NOMO-1 (cell line): ENCODE results near the gene PCSK5.
A peak's percentile ranks its signal among the peaks of the same experiment; 100 is the strongest.

ENCODE experiments used
- DNase-seq, 2 experiments: peaks; one replicate each; lab custom pipeline; 2025; ENCODE audit not compliant: unreplicated experiment in 2 of 2; lab: John Stamatoyannopoulos, UW

The PCSK5 gene

GRCh38 chr9:76373173-76373783, 482.8 kb downstream of the PCSK5 start:
- DNase-seq = no peak

DNA sequence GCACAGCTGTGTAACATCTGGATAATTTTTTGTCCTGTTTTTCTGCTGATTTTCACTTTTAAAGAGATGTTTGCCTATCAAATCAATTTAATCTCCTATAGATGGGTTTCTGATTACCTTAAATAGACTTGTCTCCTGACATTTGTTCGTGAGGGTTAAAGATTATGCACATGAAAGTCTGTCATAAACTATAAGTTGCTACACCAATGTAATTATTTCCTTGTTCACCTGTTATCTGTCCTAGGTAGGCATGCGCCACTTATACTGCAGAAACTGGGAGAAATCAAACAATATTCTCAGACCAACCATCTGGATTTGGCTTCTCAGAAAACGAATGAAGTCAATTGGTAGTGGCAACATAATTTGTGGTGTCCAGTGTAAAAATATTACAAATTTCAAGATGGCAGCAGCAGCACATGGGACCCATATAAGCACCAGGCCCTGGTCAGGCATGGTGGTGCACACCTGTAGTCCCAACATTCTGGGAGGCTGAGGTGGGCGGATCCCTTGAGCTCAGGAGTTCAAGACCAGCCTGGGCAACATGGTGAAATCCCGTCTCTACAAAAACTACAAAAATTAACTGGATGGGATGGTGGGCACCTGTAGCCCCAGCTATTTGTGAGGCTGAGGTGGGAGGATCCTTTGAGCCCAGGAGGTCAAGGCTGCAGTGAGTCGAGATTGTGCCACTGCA, 483.5 kb downstream of the PCSK5 start:
- DNase-seq = no peak

- DNase-seq = no peak
These were observed 484.5 kb downstream of the PCSK5 start for GRCh38 chr9:76374783-76375559.

DNA sequence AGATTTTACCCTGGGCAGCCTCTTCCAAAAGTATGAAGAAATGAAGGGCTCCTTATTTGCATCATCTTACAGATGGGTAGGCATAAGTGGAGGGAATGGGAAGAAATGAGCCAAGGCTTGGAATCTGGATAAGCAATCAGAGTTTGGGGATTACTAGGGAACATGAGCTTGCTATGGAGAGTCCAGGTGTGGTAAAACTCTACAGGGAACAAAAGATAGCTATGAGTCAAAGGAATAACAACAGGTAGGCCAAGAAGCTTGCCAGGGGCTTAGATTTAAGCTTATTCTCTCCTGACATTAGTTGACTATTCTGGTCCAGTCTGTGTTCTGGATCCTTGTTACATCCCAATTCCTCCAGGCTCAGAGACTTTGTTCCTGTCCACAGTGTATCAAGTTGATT, 487.3 kb downstream of the PCSK5 start:
- no peak for DNase-seq

DNA sequence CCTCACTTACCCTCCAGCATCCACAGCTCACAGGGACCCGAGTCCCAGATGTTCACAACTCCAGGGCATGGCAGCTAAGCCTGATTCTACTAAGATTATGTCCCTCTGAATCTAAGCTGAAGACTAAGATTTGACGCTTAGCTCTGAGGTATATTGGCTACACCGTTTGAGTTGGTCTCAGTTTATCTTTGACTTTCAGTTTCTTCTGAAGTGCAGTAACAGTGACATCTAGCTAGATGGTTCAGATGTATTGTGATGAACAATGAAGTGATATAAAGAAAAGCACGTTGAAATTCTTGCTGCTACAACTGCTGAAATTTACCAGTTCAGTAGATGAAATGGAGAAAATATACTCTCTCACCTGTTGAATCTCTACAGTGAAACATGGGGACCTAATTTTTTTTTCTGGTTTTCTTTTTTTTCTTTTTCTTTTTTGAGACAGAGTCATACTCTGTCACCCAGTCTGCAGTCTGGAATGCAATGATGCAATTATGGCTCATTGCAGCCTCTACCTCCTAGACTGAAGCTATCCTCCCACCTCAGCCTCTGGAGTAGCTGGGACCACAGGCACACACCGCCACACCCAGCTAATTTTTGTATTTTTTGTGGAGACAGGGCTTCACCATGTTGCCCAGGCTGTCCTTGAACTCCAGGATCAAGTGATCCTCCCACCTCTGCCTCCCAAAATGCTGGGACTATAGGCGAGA, 488.0 kb downstream of the PCSK5 start:
- DNase-seq = no peak

DNA sequence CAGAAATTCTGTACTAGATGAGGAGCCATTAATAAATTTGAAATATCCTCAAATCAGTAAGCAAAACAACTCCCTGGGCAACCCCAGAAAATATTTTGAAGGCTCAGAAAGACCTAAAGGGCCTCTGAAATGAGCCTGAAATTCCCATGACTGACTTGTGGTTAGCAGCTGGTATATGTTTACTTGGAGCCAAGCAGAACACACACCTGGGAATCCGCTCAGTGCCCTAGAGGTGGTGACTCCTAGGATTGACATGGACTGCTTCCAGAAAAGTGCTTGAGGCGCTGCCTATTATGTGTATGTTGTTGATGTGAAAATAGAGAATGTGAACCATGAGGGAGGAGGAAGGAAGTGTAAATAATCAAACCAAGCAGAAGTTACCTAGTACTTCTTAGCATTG, 489.0 kb downstream of the PCSK5 start:
- no peak for DNase-seq

DNA sequence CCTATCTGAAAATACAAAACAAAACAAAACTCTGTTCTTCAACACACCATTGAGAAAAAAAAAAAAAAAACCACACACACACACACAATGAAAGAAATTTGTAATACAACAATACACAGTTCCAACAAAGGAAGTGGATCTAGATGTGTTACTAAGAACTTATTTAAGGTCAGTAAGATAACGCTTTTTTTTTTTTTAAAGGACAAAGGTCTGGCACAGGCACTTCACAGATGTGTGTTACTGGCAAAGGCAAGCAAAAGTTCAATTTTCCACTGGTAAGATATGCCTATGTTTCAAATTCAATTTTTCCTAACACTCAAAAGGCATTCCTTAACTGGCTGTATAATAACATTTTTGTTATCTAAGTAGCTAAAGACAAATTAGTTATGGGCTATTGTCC, 500.2 kb downstream of the PCSK5 start:
- no peak for DNase-seq

DNA sequence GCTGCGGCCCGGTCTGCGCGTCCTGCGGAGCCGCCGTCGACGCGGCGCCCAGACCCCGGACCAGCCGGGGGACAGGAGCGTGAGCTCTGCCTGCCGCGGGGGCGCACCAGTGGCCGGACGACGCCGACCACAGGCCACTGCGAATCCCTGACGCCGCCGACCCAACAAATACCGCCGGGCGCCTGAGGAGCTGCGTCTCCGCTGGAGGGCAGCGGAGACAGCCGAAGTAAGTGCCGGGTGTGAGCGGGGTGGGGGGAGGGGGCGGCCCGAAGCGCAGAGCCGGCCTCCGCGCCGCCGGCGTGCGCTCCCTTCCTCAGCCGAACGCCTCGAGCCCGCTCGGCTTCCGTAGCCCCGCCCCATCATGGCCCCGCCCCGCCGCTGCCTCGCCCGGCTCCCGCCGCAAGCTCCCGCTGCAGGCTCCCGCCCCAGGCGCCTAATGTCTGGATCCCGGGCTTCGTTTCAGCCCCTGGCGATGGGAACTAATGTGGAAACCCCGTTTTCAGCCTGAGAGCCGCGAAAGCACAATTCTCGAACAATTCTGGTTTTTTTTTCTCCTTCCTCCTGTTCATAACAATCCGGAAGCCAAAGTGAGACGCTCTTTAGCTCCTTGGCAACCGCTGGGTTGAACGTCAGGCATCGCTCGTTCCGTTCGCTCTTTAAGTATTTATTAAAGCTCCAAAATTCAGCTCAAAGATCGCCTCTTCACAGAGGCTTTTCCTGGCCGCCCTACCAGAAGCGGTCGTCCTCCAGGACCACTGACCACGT, 503.9 kb downstream of the PCSK5 start, which contains the start of gene RFK:
RFK (minus strand) TSS at position 232 of the 765 bp plus-strand sequence. CDS start 255 bp downstream, outside the sequence.
- DNase-seq = peak; percentile 58 to 75

DNA sequence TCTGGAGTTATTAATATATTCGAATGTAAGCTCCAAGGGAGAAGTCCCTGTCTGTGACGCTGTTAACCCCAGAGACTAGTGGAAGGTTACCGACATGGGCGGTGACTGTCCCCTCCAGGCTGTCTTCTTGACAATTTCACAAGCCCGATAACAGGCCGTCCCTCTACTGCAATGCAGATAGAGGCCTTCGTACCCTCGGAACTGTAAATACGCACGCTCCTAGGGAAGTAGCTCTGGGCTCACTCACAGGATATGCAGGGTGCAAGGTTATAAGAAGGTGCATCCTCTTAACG, 504.4 kb downstream of the PCSK5 start:
- DNase-seq = peak; percentile 54 to 77

GRCh38 chr9:76395381-76395780, 504.9 kb downstream of the PCSK5 start:
- no peak for DNase-seq

DNA sequence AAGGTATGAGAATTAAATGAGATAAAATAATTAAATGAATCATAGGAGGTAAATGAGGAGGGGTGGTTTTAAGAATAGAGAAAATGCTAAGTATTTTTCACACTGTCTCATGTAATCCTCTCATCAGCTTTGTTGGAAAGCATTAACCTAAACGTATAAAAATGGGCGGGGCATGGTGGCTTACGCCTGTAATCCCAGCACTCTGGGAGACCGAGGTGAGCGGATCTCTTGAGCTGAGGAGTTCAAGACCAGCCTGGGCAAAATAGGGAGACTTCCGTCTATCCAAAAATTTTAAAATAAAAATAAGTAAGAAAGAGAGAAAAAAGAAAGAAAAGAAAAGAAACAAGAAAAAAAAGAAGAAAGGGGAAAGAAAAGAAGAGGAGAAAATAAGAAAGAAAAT, 505.7 kb downstream of the PCSK5 start:
- no peak for DNase-seq

DNA sequence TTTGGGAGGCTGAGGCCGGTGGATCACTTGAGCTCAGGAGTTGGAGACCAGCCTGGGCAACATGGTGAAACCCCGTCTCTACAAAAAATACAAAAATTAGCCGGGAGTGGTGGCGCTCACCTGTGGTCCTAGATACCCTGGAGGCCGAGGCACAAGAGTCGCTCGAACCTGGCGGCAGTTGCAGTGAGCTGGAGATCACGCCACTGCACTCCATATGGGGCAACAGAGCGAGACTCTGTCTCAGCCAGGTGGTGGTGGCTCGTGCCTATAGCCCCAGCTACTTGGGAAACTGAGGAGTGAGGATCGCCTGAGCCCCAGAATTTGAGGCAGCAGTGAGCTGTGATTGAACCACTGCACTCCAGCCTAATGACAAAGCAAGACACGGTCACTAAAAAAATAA, 506.1 kb downstream of the PCSK5 start:
- DNase-seq = no peak

- no peak for DNase-seq
These were observed 509.4 kb downstream of the PCSK5 start for GRCh38 chr9:76399856-76400255.

DNA sequence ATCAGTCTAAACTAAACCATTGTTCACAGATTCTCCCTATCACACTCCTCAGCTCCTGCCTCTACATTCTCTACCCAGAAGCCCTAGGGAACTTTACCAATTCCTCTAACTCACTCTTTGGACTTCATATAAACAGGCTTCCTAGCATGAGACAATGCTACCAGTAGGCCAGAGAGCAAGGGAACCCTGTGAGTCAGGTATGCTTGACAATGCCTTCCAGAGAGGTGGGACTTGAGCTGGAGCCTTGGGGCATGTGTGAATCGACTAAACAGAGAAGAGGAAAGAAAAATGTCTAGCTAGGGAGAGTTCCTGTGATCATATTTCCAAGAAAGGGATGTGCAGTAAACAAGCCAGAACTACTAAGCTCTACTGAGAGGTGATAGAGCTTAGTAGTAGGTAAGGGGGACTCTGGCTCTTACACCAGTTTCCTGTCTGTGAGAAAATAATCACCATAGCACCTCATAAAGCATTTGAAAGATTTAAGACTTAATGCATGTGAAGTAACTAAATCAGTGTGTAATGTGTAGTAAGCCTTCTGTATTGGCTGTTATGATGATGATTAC, 510.1 kb downstream of the PCSK5 start:
- DNase-seq = no peak

- no peak for DNase-seq
These were observed 510.7 kb downstream of the PCSK5 start for GRCh38 chr9:76401176-76401575.

- no peak for DNase-seq
These were observed 511.3 kb downstream of the PCSK5 start for GRCh38 chr9:76401580-76402354.

GRCh38 chr9:76403352-76403751, 512.9 kb downstream of the PCSK5 start:
- peak; percentile 43 to 61 for DNase-seq

DNA sequence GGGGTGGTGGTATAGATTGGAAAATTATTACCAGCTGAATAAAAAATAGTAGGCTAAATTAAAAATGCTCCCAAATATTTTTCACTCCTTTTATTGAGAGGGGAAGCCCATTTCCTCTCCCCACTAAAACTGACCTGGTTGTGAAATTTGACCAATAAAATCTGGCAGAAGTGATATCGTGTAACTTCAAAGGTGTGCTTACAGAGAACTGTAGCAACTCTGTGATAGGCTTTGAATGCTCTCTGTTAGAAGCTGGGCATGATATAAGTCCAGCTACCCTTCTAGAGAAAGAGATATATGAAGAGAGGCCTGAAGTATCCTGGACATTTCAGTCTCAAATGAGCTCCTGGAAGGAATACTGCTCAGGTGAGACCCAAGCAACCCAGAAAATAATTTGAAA, 513.9 kb downstream of the PCSK5 start:
- DNase-seq = no peak

GRCh38 chr9:76405340-76405739, 514.9 kb downstream of the PCSK5 start:
- no peak for DNase-seq

GRCh38 chr9:76405868-76406267, 515.4 kb downstream of the PCSK5 start:
- no peak for DNase-seq
